NT2/D1 (cell line): Measurements from ENCODE around the gene MOB3B.

ENCODE experiments used
- SUZ12 ChIP-seq: IDR thresholded peaks from 2 replicates; pipeline ENCODE4 v1.6.1; 2011; ENCODE audit not compliant: insufficient read length, insufficient read depth; ENCODE audit errors: extremely low read depth
- YY1 ChIP-seq: IDR thresholded peaks from 2 replicates; pipeline ENCODE4 v1.6.1; 2011; ENCODE audit not compliant: insufficient read length, insufficient read depth
- ZNF274 ChIP-seq: IDR thresholded peaks from 2 replicates; pipeline ENCODE4 v1.6.1; 2011; ENCODE audit warnings: mild to moderate bottlenecking, low read depth, low read length

DNA sequence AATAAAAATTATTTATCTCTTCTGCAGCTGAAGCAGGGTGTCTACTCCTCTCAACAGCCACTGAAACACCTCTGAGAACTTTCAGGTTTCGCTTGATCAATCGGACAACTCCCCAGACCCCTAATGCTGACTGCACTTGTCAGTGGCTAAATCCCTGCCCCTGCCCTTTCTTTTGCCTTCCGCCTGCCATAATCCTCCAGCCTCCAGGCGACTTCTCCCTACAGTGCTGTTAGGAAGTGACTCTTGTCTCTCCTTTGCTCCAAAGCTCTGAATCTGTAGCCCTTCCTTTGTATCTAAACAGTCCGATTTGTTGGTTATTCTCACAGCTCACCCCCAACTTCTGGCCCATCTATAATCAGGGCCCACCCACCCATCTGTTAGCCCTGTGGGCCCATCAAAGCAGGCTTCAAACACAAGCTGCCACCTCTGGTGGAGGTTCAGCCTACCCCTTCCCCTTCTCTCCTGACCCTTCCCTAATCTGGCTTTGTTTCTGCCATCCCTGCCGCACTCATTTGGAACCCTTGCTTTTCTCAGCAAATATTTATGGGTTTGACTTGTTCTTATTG is 59.2 kb downstream of the MOB3B start:
- no peak for TF ChIP-seq ZNF274
- TF ChIP-seq SUZ12: no peak
- no peak for TF ChIP-seq YY1
